GM12891 (cell line): ENCODE data around the gene CP. TPM values are rescaled to one million over a fixed set of nuclear protein-coding genes. Genes with fewer than 3 reads are reported as not detected.
A peak's percentile ranks its signal among the peaks of the same experiment; 100 is the strongest.

Source experiments
- DNase-seq: peaks from one replicate; pipeline ENCODE4 v3.0.0; 2011; ENCODE audit warnings: low spot score; ENCODE audit not compliant: insufficient read length
- FAIRE-seq: peaks from 2 replicates; lab custom pipeline; 2011; peaks lifted over from hg19 to GRCh38; lab: Jason Lieb, UNC
- PAX5 ChIP-seq: IDR thresholded peaks from 2 replicates; pipeline ENCODE4 v1.6.1; 2011; ENCODE audit warnings: low read length, moderate library complexity, mild to moderate bottlenecking; ENCODE audit not compliant: insufficient read depth, severe bottlenecking
- POLR2A ChIP-seq: IDR thresholded peaks from 2 replicates; pipeline ENCODE4 v1.6.1; 2011; ENCODE audit warnings: low read depth, low read length, control low read depth
- POLR2AphosphoS5 ChIP-seq: IDR thresholded peaks from 2 replicates; pipeline ENCODE4 v1.6.1; 2011; ENCODE audit warnings: low read depth, low read length, control low read depth
- POU2F2 ChIP-seq: IDR thresholded peaks from 2 replicates; pipeline ENCODE4 v1.6.1; 2011; ENCODE audit warnings: low read depth, mild to moderate bottlenecking, control low read depth, low read length, moderate library complexity
- SPI1 ChIP-seq: IDR thresholded peaks from 2 replicates; pipeline ENCODE4 v1.6.1; 2011; ENCODE audit warnings: low read depth, low read length, control low read depth
- TAF1 ChIP-seq: IDR thresholded peaks from 2 replicates; pipeline ENCODE4 v1.6.1; 2011; ENCODE audit warnings: low read depth, low read length, control low read depth
- polyA plus RNA-seq: library from polyadenylated mRNA; unstranded; fragments of >200 nt; gene quantifications from one replicate; pipeline ENCODE4 v1.2.1, GENCODE V29; 2012; ENCODE audit warnings: low read depth, missing spikeins, inconsistent platforms; ENCODE audit not compliant: missing spikeins

The CP gene
- not detected for polyA plus RNA-seq

DNA sequence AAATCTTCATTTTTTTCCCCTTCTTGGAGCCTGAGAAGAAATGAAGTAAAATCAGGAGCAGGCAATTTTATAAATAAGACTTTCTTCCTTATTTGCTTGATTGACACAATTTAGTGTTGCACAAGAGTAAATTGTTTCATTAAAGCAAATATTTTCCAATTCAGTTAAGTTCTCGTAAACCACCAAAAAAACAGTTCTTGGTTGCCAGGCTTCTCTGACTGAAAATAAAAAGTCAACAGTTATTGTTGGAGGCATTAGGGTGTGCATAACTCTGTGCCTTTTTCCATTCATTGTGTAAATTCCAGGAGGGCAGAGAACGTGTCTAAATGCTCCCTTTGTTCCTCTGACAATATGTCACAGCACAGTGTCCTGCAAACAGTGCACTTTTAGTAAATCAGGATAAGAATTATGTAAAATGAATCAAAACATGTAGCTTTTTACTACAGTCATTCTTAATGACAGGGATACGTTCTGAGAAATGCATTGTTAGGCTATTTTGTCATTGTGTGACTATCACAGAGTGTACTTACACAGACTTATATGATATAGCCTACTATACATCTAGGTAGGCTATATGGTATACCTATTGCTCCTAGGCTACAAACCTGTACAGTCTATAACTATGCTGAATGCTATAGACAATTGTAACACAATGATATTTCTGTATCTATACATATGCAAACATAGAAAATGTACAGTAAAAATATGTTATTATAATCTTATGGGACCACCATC, at the start of gene CP:
TSS of gene CP (minus strand) at position 47 of the 735 bp plus-strand sequence. CDS start at position 10, 37 bp downstream.
- no peak for FAIRE-seq
- TF ChIP-seq TAF1 (no peak), SPI1 (no peak), POLR2A (no peak), POLR2AphosphoS5 (no peak), POU2F2 (no peak), PAX5 (no peak)
- DNase-seq, result no peak

DNA sequence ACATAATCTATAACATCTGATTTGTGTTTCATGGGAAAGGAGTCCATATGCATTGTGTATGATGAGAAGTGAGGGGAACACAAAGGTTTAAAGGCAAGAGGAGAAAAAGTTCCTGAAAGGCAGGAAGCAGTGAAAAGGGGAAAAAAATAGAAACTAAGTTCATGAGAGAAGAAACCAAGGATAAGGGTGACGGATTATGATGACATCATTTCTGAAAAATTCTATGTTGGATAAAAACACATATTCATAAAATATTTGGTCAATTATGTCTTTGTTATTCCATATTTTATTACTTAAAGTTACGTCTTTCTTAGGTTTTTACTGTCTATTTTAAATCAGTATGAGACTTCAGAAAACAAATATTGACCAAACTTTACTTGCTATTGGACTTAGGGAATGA, 48.6 kb upstream of the CP start:
- FAIRE-seq (no peak), DNase-seq (no peak)
- TF ChIP-seq TAF1, result no peak
- no peak for TF ChIP-seq POU2F2
- TF ChIP-seq PAX5, result no peak
- TF ChIP-seq POLR2A, result no peak
- no peak for TF ChIP-seq SPI1
- TF ChIP-seq POLR2AphosphoS5, result no peak

DNA sequence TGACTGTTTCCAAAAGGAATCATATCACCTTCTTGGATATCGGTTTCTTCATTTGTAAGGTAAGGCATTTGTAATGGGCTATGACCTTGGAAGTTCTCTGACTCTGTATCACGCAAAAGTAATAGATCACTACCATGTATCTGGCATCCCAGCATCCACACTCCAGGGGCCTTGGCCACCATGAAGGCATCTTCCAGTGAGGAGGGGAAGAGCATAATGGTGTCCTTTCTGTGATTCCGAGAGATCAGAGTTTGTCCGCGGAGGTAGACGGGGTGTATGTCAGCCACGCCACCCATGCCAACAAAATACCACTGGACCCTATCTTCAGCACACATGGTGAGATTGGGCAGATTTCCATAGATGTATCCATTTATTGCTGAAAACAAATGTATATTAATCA, 48.1 kb upstream of the CP start:
- FAIRE-seq, result no peak

DNA sequence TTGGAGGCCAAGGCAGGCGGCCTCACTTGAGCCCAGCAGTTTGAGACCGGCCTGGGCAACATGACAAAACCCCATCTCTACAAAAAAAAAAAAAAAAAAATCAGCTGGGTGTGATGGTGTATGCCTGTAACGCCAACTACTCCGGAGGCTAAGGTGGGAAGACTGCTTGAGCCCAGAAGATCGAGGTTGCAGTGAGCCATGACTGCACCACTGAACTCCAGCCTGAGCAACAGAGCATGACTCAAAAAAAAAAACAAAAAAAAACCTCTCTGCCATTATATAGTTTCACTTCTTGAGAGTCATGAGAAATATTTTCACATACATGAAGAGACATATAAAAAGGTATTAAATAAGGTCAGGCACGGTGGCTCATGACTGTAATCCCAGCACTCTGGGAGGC, 45.9 kb upstream of the CP start:
- no peak for TF ChIP-seq POLR2AphosphoS5
- no peak for TF ChIP-seq POLR2A
- no peak for TF ChIP-seq TAF1
- TF ChIP-seq POU2F2, result no peak
- TF ChIP-seq PAX5, result peak; percentile 85
- TF ChIP-seq SPI1, result no peak
- DNase-seq, result no peak
- FAIRE-seq, result peak; percentile 56

More for the DNA sequence above, 48.1 kb upstream of the CP start:
- DNase-seq, result no peak
- TF ChIP-seq SPI1, result no peak
- no peak for TF ChIP-seq POU2F2
- no peak for TF ChIP-seq TAF1
- no peak for TF ChIP-seq PAX5
- TF ChIP-seq POLR2A, result no peak
- no peak for TF ChIP-seq POLR2AphosphoS5

DNA sequence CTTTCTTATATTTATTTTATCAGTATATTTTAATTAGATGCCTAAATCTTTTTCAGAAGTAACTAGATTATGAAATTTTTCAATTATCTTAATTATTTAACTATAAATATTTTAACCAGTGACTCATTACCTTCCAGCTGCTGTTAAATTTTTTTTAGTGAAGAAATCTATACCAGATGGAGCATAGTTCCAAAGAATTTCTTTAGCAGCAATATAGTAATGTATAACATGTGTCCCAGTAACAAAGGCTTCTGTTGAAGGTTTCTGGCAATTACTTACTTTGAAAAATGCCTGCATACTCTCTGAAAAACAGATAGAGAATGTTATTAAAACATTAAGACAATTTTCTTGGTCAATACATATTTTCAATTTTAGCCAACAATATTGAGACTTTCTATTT, 45.1 kb upstream of the CP start:
- TF ChIP-seq POLR2AphosphoS5 (no peak), TAF1 (no peak), PAX5 (no peak), POLR2A (no peak), SPI1 (no peak), POU2F2 (no peak)
- FAIRE-seq (no peak), DNase-seq (no peak)

DNA sequence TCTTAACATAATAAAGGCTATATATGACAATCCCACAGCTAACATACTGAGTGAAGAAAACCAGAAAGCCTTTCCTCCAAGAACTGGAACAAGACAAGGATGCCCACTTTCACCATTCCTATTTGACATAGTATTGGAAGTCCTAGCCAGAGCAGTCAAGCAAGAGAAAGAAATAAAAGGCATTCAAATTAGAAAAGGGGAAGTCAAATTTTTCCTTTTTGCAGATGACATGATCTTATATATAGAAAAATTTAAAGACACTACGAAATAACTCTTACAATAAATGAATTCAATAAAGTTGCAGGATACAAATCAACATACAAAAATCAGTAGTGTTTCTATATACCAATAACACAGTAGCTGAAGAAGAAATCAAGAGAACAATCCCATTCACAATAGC, 42.2 kb upstream of the CP start:
- no peak for DNase-seq
- no peak for FAIRE-seq
- TF ChIP-seq SPI1 (no peak), POLR2AphosphoS5 (no peak), PAX5 (no peak), POLR2A (no peak), TAF1 (no peak), POU2F2 (no peak)

DNA sequence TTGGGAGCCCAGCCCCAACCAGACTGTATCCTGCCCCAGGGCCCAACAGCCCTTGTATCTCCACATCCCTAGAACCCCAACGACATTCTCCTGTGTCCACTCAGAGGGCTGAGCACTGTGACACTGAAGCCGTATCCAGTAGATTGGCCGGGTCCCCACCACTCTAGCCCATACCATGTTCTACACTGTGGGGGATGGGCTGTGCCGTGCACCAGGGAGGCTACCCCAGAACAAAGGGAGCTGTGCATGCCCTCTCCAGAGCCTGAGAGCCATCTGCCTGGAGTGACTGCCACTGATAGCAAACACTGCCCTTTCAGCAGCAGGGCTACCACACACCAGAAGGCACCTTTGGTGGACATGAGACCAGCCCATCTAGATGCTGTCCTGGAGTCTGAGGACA, 37.1 kb upstream of the CP start:
- FAIRE-seq (no peak), DNase-seq (no peak)
- TF ChIP-seq POLR2AphosphoS5, result no peak

DNA sequence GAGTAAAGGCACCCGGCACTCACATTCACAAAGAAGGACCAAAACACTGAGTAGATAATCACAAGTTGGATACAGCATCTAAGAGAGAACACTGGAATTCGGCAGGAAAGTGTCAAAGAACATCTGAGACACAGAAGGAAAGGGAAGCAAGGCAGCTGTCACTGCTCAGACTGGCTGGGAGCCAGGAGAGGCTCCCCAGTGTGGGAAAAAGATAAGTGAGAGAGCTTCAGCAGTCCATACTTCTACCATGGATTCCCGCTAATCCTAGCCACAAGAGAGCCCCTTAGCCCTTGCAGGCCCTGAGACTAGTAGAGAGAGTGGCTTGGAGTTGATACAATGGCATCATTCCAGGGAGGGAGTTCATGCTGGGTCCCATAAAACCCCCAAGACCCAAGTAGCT, 36.7 kb upstream of the CP start:
- no peak for DNase-seq

DNA sequence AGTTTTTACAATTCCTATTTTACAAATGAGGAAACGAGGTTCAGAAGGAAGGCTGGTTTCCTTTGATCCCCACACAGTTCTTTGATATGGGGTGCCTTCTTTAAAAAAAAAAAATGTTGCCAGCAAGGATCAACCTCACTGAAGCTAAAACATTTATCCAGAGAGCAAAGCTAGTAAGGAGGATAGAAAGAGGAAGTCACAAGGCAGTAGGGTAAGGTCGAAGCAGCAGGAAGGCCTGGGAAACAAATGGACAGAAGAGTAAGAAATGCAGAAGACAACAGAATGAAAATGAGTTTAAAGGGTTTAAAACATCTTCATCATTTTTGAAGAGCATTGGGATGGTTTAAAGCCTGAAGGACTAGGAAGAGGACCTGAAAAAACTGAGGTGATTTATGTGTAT, 30.6 kb upstream of the CP start:
- FAIRE-seq (no peak), DNase-seq (no peak)
- peak; percentile 71 for TF ChIP-seq SPI1
- TF ChIP-seq POLR2A, result no peak
- no peak for TF ChIP-seq TAF1
- TF ChIP-seq PAX5, result no peak
- no peak for TF ChIP-seq POU2F2

More for the DNA sequence above, 36.7 kb upstream of the CP start:
- TF ChIP-seq SPI1 (no peak), TAF1 (no peak), POLR2AphosphoS5 (no peak), POLR2A (no peak), PAX5 (no peak), POU2F2 (no peak)
- FAIRE-seq, result no peak

DNA sequence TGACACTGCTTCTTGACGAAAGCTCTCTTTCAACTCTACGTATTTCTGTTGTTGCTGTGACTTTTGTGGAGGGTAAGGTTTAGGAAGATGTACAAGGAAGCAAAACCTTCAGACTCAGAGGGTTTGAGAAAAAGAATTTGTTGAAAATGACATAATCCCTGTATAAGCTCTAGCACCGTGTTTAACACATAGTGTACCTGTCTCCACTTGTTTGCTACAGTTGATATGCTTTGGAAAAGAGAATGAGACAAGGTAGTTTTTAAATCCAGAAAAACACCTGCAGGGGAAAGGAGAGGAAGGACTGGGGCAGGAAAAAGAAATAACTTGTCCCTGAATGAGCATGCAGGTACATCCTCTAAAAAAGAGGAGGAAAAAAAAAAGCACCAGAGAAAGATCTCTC, 29.6 kb upstream of the CP start:
- DNase-seq, result no peak
- no peak for TF ChIP-seq POU2F2
- no peak for TF ChIP-seq TAF1
- no peak for TF ChIP-seq PAX5
- no peak for TF ChIP-seq POLR2A
- TF ChIP-seq POLR2AphosphoS5, result no peak
- TF ChIP-seq SPI1, result no peak
- FAIRE-seq, result no peak

DNA sequence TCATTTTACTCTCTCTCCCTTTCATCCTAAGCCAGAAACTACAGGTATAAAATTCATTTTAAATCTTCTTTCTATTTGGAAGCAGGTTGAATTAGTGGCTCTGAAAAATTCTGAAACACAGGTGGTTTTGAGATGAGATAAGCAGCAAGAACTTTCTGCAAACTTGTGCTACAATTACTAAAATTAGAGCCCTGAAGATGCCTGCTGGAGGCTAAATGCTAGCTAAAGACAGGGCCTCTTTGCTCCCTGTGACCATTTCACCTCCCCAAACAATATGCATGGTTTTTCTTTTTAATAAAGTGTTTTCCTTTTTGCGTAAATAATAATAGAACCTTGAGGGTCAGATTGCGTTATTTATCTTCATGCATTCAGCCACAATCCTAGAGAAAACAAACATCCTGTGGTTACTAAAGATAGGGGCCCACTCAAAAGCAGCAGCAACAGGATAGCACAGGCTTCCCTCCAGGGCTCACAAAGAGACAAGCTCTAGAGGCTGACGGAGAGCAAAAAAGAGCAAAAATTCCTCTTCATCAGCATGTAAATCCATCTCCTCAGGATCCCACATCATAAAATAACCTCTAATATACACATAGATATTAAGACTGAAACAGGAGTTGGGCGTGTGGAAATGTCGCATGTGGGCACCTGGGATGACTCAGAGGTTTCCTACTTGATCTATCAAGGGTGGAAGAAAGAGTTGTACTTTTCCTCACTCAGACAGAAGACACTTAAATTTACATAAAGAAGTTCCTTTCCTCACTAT, 26.5 kb upstream of the CP start:
- TF ChIP-seq TAF1, result no peak
- no peak for TF ChIP-seq POLR2A
- TF ChIP-seq POLR2AphosphoS5, result no peak
- TF ChIP-seq PAX5, result no peak
- TF ChIP-seq POU2F2, result no peak
- no peak for TF ChIP-seq SPI1
- DNase-seq, result no peak
- FAIRE-seq, result peak; percentile 78
